ENCODE results near the gene HPS1. TPM values are rescaled to one million over a fixed set of nuclear protein-coding genes. Genes with fewer than 3 reads are reported as not detected.
A peak's percentile ranks its signal among the peaks of the same experiment; 100 is the strongest.

HPS1 gene
- total RNA-seq, 1 donor from 2014 or later = 31.9 TPM

DNA sequence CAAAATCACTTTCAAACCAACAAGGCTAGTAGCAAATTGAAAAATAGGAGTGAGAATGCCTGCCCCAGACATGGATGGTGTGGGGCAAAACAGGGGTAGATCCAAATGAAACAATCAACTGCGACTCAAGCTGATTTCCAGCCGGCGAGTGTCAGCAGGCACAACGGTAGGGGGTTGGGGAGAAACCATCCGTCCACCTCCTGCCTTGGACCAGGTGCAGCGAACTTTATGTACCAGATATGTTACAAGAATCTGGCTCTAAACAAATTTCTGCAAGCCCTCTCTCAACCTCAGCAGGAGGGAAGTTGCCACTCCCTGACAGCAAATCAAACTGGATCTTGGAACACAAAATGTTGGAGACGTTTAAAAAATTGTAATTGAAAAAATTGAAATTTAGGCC, 76.9 kb downstream of the HPS1 start:
- H3K27me3 ChIP-seq (ENCODE audit: low read depth) = peaks cover 4% of the 10 kb centered on the region
- intact Hi-C loops (cut with micrococcal nuclease) = no loop called here
- H3K27ac ChIP-seq (replicated peaks) = no peak overlapping the region
- H3K4me3 ChIP-seq = no peak overlapping the region
- TF ChIP-seq CTCF (IDR thresholded peaks at IDR 0.05; ENCODE audit: borderline replicate concordance) = no peak
- H3K36me3 ChIP-seq = no peaks in the 10 kb centered on the region
- DNase-seq = no peak
- peaks cover 29% of the 10 kb centered on the region for H3K4me1 ChIP-seq
- no peaks in the 10 kb centered on the region for H3K9me3 ChIP-seq (replicated peaks)

- no peak overlapping the region for H3K27ac ChIP-seq (replicated peaks)
- peaks cover 4% of the 10 kb centered on the region for H3K27me3 ChIP-seq (ENCODE audit: low read depth)
- no peak for TF ChIP-seq CTCF (IDR thresholded peaks at IDR 0.05; ENCODE audit: borderline replicate concordance)
- H3K4me3 ChIP-seq = no peak overlapping the region
- H3K36me3 ChIP-seq = no peaks in the 10 kb centered on the region
- DNase-seq = no peak
- no peaks in the 10 kb centered on the region for H3K9me3 ChIP-seq (replicated peaks)
- intact Hi-C loops (cut with micrococcal nuclease) = no loop called here
- H3K4me1 ChIP-seq = peaks cover 18% of the 10 kb centered on the region
These were observed 78.1 kb downstream of the HPS1 start for GRCh38 chr10:98368644-98369043.

GRCh38 chr10:98367604-98368451, 78.9 kb downstream of the HPS1 start:
- intact Hi-C loops (cut with micrococcal nuclease) = no loop called here
- no peak overlapping the region for H3K4me3 ChIP-seq
- H3K27ac ChIP-seq (replicated peaks) = no peak overlapping the region
- no peak for TF ChIP-seq CTCF (IDR thresholded peaks at IDR 0.05; ENCODE audit: borderline replicate concordance)
- H3K27me3 ChIP-seq (ENCODE audit: low read depth) = peaks cover 4% of the 10 kb centered on the region
- no peaks in the 10 kb centered on the region for H3K9me3 ChIP-seq (replicated peaks)
- H3K36me3 ChIP-seq = no peaks in the 10 kb centered on the region
- peaks cover 13% of the 10 kb centered on the region for H3K4me1 ChIP-seq
- no peak for DNase-seq

Small RNAs within 50 kb of the gene (microRNA-seq; reads per million reads assigned to microRNA genes)
- 203 reads per million, percentile 64 among the genes with 10 or more reads in this experiment for gene MIR1287
- not detected for gene MIR4685

Other genes with a start within 250 kb of the HPS1 start
- gene LOXL4, start 178.7 kb downstream of the HPS1 start, total RNA-seq = 1.4 TPM
- gene PYROXD2, start 31.8 kb downstream of the HPS1 start, total RNA-seq = 10.4 TPM